GM06990 (cell line): ENCODE measurements around the gene CNNM2.

Source experiments
- DNase-seq: peaks from one replicate; pipeline ENCODE4 v3.0.0-alpha.2; 2011; ENCODE audit not compliant: insufficient read length; ENCODE audit errors: extremely low read depth
- H3K27me3 ChIP-seq: replicated peaks from 2 replicates; pipeline ENCODE4 v1.6.0; 2011; ENCODE audit warnings: low read length; ENCODE audit not compliant: control insufficient read depth, insufficient read depth
- H3K36me3 ChIP-seq: 2 replicates; pipeline ENCODE4 v1.5.1; 2011; ENCODE audit warnings: low read length; ENCODE audit not compliant: control insufficient read depth, insufficient read depth
- H3K4me3 ChIP-seq: replicated peaks from 2 replicates; pipeline ENCODE4 v1.5.1; 2011; ENCODE audit warnings: low read depth, mild to moderate bottlenecking, control low read depth, low read length
- CTCF ChIP-seq: IDR thresholded peaks from 2 replicates; pipeline ENCODE4 v1.5.1; 2011; ENCODE audit warnings: low read length, control low read depth, mild to moderate bottlenecking, inconsistent platforms; ENCODE audit not compliant: insufficient read depth, poor library complexity, severe bottlenecking

The CNNM2 gene

GRCh38 chr10:103049237-103049636 is 131.1 kb downstream of the CNNM2 start:
- Histone ChIP-seq H3K36me3 (no peaks in the 10 kb centered on the region), H3K27me3 (no peaks in the 10 kb centered on the region), H3K4me3 (no peak overlapping the region)
- DNase-seq = no peak
- no peak for TF ChIP-seq CTCF

- DNase-seq = peak; percentile 68
- H3K4me3 ChIP-seq = peak overlapping the region; percentile 60
- H3K36me3 ChIP-seq = no peaks in the 10 kb centered on the region
- peak; percentile 67 for TF ChIP-seq CTCF
- H3K27me3 ChIP-seq = no peaks in the 10 kb centered on the region
Measured at GRCh38 chr10:103053659-103054581, 135.8 kb downstream of the CNNM2 start.

- no peak for TF ChIP-seq CTCF
- DNase-seq = no peak
- H3K36me3 ChIP-seq = no peaks in the 10 kb centered on the region
- no peaks in the 10 kb centered on the region for H3K27me3 ChIP-seq
- no peak overlapping the region for H3K4me3 ChIP-seq
Measured at GRCh38 chr10:103054621-103055020, 136.5 kb downstream of the CNNM2 start.

- Histone ChIP-seq H3K27me3 (no peaks in the 10 kb centered on the region), H3K4me3 (no peak overlapping the region), H3K36me3 (no peaks in the 10 kb centered on the region)
- TF ChIP-seq CTCF = no peak
- DNase-seq = no peak
Measured at GRCh38 chr10:103055105-103055504, 137.0 kb downstream of the CNNM2 start.

GRCh38 chr10:103058034-103058433 is 139.9 kb downstream of the CNNM2 start:
- no peak for DNase-seq
- Histone ChIP-seq H3K4me3 (no peak overlapping the region), H3K36me3 (no peaks in the 10 kb centered on the region), H3K27me3 (no peaks in the 10 kb centered on the region)
- TF ChIP-seq CTCF = no peak
